ENCODE measurements around the gene METTL1.
A peak's percentile ranks its signal among the peaks of the same experiment; 100 is the strongest.
"Not testable (repeated sequence)": the region's sequence is repeated elsewhere in the genome, so short reads cannot be mapped to it uniquely, and the experiment has no call there.

METTL1 gene

DNA sequence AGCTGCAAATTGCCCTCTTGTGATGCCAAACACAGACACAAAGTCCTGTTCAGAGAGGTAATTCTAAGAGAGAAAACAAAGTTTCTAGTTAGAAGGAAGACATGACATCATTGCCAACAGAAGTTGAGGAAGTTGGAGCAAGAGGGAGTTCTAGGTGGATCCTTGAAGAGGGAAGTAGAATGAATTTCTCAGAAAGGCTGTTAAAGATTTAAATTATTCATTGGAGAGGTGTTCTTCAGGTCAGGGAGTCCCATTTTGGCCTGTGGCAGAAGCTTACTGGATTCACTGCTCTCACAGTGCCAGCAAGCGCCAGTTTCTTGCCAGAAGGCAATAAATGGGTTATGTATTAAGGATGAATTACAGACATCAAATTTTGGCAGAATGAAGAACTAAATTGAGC is 26.0 kb upstream of the METTL1 start:
- no peak for DNase-seq (ENCODE audit: low read depth in 4 of 4, low spot score in 1 of 4)

DNA sequence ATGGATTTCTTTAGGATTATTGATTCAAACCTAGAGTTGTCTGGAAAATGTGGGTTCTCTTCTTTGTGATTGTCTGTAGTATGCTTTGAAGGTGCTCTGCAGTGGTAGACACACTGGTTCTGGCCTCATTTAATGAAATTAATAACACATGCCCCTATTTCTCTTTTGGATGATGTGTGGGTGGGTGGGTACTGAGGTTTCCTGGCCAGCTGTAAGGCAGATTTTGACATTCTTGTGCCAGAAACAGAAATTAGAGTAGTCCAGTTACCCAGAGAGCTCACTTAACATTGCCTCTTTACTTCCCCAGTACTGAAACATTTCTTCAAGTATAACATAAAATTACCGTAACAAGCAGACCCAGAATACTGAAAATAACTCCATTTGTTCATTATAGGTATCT is 25.1 kb upstream of the METTL1 start:
- DNase-seq (ENCODE audit: low read depth in 4 of 4, low spot score in 1 of 4): no peak

DNA sequence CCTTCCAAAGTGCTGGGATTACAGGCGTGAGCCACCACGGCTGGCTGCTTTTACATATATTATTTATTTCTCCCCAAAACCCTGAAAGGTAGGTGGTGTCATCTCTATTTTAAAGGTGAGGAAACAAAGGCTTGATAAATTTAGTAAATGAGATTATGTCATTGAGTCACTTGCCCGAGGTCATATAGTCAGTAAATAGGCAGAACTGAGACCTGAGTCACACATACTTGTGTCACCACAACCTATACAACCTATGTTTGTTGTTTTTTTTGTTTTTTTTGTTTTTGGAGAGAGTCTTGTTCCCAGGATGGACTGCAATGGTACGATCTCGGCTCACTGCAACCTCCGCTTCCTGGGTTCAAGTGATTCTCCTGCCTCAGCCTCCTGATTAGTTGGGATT is 23.4 kb upstream of the METTL1 start:
- no peak for DNase-seq (ENCODE audit: low read depth in 4 of 4, low spot score in 1 of 4)

DNA sequence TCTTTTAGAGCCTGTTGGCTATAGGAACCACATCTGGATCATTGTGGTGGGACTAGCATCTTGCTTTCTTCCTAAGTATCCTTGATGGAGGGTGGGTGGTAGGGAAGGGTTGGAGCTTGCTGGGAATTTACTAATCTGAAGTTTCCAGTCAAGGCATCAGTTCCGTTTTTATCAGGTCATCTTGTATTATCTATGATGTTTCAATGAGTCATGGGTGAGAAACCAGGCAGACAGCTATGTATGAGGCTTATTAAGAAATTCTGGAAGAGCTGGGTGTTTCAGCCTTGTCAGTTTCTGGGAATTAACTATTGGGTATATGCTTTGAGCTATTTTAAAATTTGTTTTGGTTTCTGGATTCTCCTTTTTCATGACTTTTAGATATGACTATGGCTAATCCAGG is 22.0 kb upstream of the METTL1 start:
- DNase-seq (ENCODE audit: low read depth in 4 of 4, low spot score in 1 of 4): no peak

DNA sequence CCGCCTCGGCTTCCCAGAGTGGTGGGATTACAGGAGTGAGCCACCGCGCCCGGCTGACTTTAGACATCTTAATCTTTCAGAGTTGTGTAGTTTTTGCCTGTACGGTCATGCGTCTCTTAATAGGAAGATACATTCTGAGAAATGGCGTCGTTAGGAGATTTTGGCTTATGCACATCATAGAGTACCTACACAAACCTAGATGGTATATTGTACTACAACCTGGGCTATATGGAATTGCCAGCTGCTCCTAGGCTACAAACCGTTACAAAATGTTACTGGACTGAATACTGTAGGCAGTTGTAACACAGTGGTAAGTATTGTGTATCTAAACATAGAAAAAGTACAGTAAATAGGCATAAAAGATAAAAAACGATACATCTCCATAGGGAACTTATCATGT is 12.0 kb upstream of the METTL1 start:
- DNase-seq (ENCODE audit: low read depth in 4 of 4, low spot score in 1 of 4): no peak

DNA sequence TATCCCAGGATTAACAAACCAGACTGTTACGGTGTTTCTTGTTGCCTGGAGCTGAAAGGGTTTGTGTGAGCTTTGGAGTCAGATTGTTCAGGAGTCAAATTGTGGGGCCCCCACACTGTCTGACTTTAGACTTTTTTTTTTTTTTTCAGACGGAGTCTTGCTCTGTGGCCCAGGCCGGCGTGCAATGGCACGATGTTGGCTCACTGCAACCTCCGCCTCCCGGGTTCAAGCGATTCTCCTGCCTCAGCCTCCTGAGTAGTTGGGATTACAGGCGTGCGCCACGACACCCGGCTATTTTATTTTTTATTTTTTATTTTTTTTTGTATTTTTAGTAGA is 11.5 kb upstream of the METTL1 start:
- DNase-seq (ENCODE audit: low read depth in 4 of 4, low spot score in 1 of 4): no peak

DNA sequence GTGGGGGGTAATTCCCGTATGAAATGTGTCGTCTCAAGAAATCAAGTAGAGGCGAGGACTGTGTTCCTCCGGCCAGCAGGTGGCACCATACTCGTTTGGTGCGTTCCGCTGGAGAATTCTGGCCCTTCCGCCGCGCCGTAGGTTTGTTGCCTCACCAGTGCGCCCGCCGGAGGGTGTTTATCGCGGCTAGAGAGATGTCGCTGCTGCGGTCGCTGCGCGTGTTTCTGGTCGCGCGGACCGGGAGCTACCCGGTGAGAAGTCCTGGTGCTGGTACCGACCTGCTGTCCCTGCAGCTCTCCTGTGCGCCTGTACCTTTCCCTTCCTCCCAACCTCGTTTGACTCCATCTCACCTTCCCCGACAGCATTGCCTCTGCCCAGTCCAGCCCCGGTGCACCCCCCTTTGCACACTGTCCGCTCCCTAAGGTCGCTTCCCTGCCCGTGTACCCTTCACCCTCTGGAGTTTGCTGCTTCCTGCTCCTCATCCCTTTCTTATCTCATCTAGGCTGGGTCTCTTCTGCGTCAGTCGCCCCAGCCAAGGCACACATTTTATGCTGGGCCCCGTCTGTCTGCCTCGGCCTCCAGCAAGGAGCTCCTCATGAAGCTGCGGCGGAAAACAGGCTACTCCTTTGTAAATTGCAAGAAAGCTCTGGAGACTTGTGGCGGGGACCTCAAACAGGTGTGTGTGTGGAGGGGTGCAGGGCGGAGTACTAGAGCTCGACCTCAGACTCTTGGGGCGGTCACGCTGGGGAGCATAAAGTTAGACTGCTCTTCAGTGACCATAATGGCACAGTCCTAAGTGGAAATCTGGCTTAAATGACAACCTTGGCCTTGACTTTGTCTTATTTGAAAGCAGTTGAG is 10.9 kb upstream of the METTL1 start, which contains the start of gene TSFM:
TSFM (plus strand) TSS at position 180 of the 858 bp plus-strand sequence; CDS start at position 195, 15 bp downstream.
- DNase-seq (ENCODE audit: low read depth in 4 of 4, low spot score in 1 of 4): peak; percentile 95 to 100 (median 96)

DNA sequence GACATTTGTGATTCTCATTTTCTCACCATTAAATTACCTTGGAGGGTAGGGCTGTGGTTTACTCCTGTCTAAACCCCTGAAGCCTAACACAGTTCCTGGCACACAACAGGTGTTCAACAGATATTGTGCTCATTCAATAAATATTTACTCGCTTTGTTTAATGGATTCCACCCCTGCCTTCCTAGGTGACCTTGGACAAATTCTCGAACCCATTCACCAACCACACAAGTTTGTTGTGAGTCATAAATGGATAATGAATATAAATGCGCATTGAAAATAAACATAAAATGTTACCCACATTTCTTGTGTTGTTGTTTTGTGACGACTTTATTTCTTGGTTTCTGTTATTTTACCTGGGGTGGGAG is 10.3 kb upstream of the METTL1 start:
- no peak for DNase-seq (ENCODE audit: low read depth in 4 of 4, low spot score in 1 of 4)

DNA sequence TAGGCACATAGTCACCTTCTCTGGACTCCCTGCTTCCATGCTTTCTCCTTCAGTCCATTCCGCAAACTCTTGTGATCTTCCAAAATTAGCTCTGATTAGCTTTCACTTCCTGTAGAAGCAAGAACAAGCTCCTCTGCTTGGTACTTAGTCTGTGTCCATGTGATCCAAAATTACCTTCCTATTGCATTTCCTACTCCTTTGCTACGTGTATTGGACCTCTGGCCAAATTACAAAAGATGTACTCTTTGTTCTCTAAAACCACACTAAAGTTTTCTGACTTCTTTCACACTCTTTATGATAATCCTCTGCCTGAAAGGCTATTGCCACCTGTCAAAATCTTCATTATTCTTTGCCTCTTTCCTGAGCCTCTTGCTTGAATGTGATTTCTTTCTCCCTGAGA is 9.9 kb upstream of the METTL1 start:
- DNase-seq (ENCODE audit: low read depth in 4 of 4, low spot score in 1 of 4): no peak

DNA sequence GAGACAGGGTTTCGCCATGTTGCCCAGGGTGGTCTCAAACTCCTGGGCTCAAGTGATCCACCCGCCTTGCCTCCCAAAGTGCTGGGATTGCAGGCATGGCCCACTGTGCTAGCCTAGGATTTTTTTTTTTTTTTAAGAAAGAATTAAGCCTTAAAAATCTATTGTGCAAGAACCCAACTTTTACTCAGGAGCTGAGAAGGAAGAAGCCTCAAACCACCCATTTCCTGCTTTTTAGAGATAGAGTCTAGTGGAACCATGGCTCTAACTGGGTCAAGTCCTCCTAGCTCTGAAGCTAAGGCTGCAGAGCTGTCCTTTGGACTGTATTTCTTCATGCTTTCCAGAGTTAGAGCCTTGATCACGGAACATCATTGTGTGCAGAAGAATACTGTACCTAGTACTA is 9.3 kb upstream of the METTL1 start:
- DNase-seq (ENCODE audit: low read depth in 4 of 4, low spot score in 1 of 4): no peak

DNA sequence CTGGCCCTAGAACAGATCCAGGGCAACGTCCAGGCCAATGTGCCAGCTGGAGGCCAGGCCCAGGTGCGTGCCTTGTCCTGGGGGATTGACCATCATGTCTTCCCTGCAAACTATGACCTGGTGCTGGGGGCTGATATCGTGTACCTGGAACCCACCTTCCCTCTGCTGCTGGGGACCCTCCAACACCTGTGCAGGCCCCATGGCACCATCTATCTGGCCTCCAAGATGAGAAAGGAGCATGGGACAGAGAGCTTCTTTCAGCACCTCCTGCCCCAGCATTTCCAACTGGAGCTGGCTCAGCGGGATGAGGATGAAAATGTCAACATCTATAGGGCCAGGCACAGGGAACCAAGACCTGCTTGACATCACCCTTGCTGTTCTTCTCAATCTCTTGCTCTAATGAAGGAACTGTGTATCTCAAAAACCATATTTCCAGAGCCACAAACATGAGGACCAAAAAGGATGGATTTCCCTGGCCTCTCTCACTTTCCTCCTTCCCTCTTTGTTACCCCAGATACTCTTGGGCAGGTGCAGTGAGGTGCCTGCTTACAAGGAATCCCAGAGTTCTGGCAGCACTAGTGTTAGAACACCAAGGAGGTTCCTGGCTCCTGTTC is 8.5 kb upstream of the METTL1 start:
- no peak for DNase-seq (ENCODE audit: low read depth in 4 of 4, low spot score in 1 of 4)

DNA sequence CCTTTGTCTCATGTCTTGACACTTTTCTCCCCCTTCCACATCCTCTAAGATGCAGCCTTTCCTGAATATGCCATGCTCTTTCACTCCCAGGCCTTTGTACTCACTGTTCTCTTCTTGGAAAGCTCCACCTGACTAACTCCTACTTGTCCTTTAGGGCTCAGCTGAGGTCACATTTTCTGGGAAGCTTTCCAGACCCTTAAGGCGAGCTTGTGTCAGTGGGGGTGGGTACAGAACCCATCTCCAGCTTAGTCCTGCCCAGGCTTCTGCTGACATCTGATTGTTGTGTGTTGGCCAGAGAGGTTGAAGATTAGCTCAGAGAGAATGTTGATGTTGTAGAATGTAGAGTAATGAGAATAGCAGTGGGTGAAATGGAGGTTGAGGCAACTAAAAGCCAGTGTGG is 7.8 kb upstream of the METTL1 start:
- no peak for DNase-seq (ENCODE audit: low read depth in 4 of 4, low spot score in 1 of 4)

DNA sequence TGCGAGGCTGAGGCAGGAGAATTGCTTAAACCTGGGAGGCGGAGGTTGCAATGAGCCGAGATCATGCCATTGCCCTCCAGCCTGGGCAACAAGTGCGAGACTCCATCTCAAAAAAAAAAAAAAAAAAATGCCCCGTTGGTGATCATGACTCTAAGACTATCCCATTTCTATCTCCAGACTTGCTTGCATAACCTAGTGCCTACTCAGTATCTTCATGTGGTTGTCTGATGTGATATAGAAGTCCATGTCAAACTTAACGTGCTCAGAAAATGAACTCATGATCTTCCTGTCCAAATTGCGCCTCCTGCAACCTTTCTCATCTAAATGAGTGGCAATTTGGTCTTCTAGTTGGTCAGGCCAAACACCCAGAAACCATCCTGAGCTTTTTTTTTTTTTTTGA is 6.0 kb upstream of the METTL1 start:
- no peak for DNase-seq (ENCODE audit: low read depth in 4 of 4, low spot score in 1 of 4)

DNA sequence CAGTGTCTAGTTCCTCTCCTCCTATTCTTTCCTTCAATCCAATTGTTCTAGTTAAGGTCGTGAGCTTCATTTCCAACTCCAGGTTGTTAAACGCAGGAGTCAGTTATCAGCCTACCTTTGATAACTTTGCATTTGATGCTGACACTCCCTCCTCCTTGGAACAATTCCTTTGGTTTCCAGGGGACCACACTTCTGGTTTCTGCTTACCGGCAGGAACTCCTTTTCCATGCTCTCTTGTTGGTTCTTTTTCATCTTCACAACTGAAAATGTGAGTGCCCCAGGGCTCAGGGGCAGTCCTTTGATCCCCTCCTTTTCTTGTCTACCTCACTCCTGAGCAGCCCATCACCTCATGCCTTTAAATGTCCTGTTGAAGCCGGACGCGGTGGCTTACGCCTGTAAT is 5.5 kb upstream of the METTL1 start:
- no peak for DNase-seq (ENCODE audit: low read depth in 4 of 4, low spot score in 1 of 4)

DNA sequence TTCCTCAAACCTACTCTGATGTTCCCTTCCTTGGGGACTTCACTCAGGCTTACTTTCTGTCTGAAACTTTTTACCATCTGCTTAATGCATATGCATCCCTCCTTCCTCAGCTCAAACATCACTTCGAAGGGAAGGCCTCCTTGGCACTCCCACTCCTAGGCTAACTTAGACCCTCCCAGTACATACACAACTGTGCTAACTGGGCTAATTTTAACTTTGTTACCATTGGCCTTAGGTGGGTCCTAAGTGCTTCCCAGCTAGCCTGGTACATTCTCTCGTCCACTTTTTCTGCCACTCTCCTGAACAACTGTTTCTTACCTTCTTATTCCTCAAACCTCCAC is 4.3 kb upstream of the METTL1 start:
- DNase-seq (ENCODE audit: low read depth in 4 of 4, low spot score in 1 of 4): no peak

DNA sequence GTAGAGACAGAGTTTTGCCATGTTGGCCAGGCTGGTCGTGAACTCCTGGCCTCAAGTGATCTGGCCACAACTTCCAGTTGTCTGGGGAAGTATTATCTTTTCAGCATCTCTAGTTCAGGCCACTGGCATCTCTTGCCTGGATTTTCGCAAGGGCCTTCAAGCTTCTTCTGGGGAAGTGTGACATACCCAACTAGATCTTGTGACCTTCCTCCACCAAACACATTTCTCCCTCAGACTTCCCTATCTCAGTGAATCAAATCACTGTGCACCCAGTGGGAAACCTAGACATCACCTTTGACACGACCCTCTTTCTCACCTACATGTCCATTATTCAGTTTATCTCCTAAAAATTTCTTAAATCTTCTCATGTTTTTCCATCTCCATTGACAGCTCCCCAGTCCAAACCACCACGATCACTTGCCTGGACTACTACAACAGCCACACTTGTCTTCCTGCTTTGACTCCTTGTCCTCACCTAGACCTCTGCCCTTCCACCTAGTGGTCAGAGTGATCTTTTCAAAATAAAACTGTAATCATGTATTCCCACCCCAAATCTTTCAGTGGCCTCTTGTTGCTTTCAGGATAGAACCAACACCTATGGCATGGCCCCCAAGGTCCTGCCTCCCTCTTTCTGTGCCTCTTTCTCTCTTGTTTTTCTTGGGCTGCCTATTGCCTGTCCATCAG is 3.8 kb upstream of the METTL1 start:
- DNase-seq (ENCODE audit: low read depth in 4 of 4, low spot score in 1 of 4): no peak

DNA sequence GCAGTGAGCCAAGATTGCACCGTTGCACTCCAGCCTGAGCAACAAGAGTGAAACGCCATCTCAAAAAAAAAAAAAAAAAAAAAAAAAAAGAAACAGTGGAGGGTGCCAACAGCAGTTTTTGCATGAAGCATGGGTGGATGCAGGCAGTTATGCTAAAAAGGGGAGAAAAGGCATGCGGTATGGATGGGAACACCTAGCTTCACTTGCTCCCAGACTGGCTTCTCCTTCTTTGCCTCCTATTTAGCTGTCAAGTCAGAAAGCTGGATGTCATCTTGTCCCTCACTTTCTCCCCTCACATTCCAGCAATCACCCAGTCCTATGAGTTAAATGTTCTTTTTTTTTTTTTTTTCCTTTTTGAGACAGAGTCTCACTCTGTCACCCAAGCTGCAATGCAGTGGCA is 3.1 kb upstream of the METTL1 start:
- no peak for DNase-seq (ENCODE audit: low read depth in 4 of 4, low spot score in 1 of 4)

DNA sequence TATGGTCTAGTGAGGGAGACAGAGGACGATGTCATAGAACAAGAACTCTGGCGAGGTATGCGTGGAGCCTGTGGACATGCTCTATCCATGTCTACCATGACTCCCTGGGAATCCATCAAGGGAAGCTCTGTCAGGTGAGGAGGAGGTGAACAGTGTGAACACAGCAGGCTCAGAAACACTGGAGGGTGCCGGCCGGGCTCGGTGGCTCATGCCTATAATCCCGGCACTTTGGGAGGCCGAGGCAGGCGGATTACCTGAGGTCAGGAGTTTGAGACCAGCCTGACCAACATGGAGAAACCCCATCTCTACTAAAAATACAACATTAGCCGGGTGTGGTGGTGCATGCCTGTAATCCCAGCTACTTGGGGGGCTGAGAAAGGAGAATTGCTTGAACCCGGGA is 2.7 kb upstream of the METTL1 start:
- DNase-seq (ENCODE audit: low read depth in 4 of 4, low spot score in 1 of 4): not testable (repeated sequence)

DNA sequence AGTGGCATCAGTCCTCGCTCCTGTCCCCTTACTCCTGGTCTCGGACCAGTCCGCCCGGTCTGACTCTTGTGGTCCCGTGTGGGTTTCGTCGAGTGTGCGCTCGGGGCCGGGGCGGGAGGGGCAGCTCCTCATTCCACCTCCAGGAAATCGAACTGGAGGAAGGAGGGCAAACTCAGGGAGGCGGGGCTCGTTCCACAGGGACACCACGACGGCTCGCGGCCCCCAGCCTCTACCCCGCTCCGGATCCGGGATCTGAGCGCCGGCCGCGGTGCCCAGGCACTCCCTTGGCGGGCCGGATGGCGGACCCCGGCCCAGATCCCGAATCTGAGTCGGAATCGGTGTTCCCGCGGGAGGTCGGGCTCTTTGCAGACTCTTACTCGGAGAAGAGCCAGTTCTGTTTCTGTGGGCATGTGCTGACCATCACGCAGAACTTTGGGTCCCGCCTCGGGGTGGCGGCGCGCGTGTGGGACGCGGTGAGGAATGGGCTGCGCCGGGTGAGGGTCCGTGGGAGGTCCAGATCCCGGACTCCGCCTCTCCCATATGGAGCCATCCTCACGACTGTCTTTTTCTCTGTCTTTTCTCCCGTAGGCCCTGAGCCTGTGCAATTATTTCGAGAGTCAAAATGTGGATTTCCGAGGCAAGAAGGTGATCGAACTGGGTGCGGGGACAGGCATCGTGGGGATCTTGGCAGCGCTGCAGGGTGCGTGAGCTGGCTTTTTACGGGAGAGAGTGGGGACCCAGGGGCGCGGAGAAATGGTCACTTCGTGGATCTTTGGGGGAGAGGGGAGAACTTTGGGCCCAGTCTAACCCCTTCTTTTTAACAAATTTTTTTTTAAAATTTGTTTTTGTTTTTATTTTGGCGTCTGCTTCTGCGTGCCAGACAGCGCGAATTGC is 771 bp upstream of the METTL1 start, which contains the start of gene EEF1AKMT3:
EEF1AKMT3 (plus strand) TSS at position 186 of the 894 bp plus-strand sequence; CDS start at position 297, 111 bp downstream.
- DNase-seq (ENCODE audit: low read depth in 4 of 4, low spot score in 1 of 4): no peak

DNA sequence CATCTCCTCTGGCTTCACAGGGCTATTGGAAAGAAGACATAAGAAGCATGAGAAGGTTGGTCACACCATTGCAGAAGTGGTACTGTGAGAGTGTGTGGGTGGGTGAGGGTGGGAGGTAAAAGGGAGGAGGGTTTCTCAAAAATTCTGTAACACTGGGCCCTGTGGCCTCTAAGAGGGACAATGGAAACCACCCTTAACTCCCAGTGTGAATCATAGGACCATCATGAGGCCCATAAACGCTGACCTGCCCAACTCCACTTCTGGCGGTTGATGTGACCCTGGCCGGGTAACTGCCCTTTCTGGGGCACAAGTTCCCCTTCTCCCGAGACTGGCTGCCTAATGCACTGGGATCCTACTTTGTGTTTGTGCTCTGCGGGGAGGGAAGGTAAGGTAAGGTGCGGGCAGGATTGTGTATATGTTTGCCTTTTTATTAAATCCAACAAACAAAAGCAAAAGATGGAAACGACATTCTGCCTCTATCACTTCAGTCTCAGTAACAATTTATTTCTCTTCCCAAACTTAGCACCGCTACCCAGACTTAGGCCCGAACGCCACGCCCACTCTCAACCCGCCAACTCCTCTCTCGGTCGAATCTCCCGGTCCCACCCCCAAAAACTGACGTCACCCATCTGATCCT is 551 bp downstream of the METTL1 start:
- DNase-seq (ENCODE audit: low read depth in 4 of 4, low spot score in 1 of 4): peak; percentile 82 to 93 (median 87)

DNA sequence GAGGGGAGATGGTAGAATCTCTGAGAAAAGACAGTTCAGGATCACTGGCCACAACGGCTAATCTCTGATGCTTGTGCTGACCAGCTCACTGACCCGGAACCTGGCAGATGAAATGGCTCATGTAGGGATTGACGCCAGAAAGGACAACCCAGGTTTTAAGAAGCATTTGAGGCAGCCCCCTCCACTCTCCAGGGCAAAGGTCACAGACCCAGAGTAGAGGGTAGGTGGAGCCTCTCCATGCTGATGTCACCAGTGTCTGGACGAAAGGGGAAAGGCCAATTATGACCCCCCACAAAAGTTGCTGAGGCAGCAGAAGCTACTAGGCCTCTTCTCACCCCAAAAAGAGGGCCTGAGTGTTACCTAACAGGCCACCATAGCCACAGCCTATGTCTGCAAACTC is 1.2 kb downstream of the METTL1 start:
- no peak for DNase-seq (ENCODE audit: low read depth in 4 of 4, low spot score in 1 of 4)
